SK-N-SH treated with all-trans-retinoic acid at 6 μM for 48 hours (cell line): ENCODE results near the gene PRR15L.

Source experiments
- ATAC-seq: fragments of 200-7000 bp; cut with Tn5 transposase; 3 replicates; pipeline ENCODE4 v1.9.1; 2020; ENCODE audit warnings: mild to moderate bottlenecking, moderate library complexity
- ARNTL ChIP-seq: fragments of 450-650 bp; formaldehyde crosslinking; IDR thresholded peaks from 2 replicates; pipeline ENCODE4 v1.5.0; 2020; ENCODE audit warnings: low read depth, mild to moderate bottlenecking, moderate library complexity, borderline replicate concordance
- BACH2 ChIP-seq: fragments of 250-450 bp; sonication (Bioruptor Pico); IDR thresholded peaks from 2 replicates; pipeline ENCODE4 v1.9.0; 2021; ENCODE audit warnings: mild to moderate bottlenecking, borderline replicate concordance
- CSDC2 ChIP-seq: fragments of 250-450 bp; sonication (Bioruptor Pico); IDR thresholded peaks from 2 replicates; pipeline ENCODE4 v1.5.0; 2020; ENCODE audit warnings: mild to moderate bottlenecking, moderate library complexity
- CSRNP3 ChIP-seq: fragments of 250-450 bp; sonication (Bioruptor Pico); IDR thresholded peaks from 2 replicates; pipeline ENCODE4 v1.5.1; 2021; ENCODE audit warnings: mild to moderate bottlenecking, moderate library complexity
- ESRRG ChIP-seq: fragments of 250-450 bp; sonication (Bioruptor Pico); IDR thresholded peaks from 2 replicates; pipeline ENCODE4 v1.6.1; 2021; ENCODE audit warnings: mild to moderate bottlenecking
- GLIS3 ChIP-seq: fragments of 250-450 bp; sonication (Bioruptor Pico); IDR thresholded peaks from 2 replicates; pipeline ENCODE4 v1.5.0; 2020; ENCODE audit warnings: mild to moderate bottlenecking, moderate library complexity
- OSR1 ChIP-seq: fragments of 250-450 bp; sonication (Bioruptor Pico); IDR thresholded peaks from 2 replicates; pipeline ENCODE4 v1.8.0; 2022; ENCODE audit warnings: moderate library complexity, mild to moderate bottlenecking, inconsistent platforms
- PATZ1 ChIP-seq: fragments of 250-450 bp; sonication (Bioruptor Pico); IDR thresholded peaks from 2 replicates; pipeline ENCODE4 v1.8.0; 2020; ENCODE audit warnings: mild to moderate bottlenecking, moderate library complexity, borderline replicate concordance
- PPARA ChIP-seq: fragments of 250-450 bp; sonication (Bioruptor Pico); IDR thresholded peaks from 2 replicates; pipeline ENCODE4 v1.5.0; 2020; ENCODE audit warnings: mild to moderate bottlenecking, borderline replicate concordance
- RARB ChIP-seq: fragments of 250-450 bp; sonication (Bioruptor Pico); IDR thresholded peaks from 2 replicates; pipeline ENCODE4 v1.8.0; 2021; ENCODE audit warnings: mild to moderate bottlenecking, moderate library complexity
- SNAI2 ChIP-seq: fragments of 250-450 bp; sonication (Bioruptor Pico); IDR thresholded peaks from 2 replicates; pipeline ENCODE4 v1.5.0; 2020; ENCODE audit warnings: mild to moderate bottlenecking, moderate library complexity
- TCF4 ChIP-seq: fragments of 250-450 bp; sonication (Bioruptor Pico); IDR thresholded peaks from 2 replicates; pipeline ENCODE4 v1.8.0; 2021; ENCODE audit warnings: mild to moderate bottlenecking, moderate library complexity, borderline replicate concordance
- TOX ChIP-seq: fragments of 250-450 bp; sonication (Bioruptor Pico); IDR thresholded peaks from 2 replicates; pipeline ENCODE4 v1.8.0; 2021; ENCODE audit warnings: mild to moderate bottlenecking, moderate library complexity, borderline replicate concordance
- ZC3H10 ChIP-seq: fragments of 250-450 bp; sonication (Bioruptor Pico); IDR thresholded peaks from 2 replicates; pipeline ENCODE4 v1.5.1; 2021; ENCODE audit warnings: mild to moderate bottlenecking, moderate library complexity
- ZFP3 ChIP-seq: fragments of 250-450 bp; sonication (Bioruptor Pico); IDR thresholded peaks from 2 replicates; pipeline ENCODE4 v1.5.0; 2020; ENCODE audit warnings: mild to moderate bottlenecking, moderate library complexity
- ZFP30 ChIP-seq: fragments of 450-650 bp; formaldehyde crosslinking; IDR thresholded peaks from 2 replicates; pipeline ENCODE4 v1.5.0; 2022; ENCODE audit warnings: mild to moderate bottlenecking, moderate library complexity
- ZNF565 ChIP-seq: fragments of 450-650 bp; formaldehyde crosslinking; conservative IDR thresholded peaks from 2 replicates; pipeline ENCODE4 v1.5.0; 2020; ENCODE audit warnings: low read depth, mild to moderate bottlenecking, moderate library complexity
- ZNF70 ChIP-seq: fragments of 450-650 bp; formaldehyde crosslinking; IDR thresholded peaks from 2 replicates; pipeline ENCODE4 v1.5.0; 2020; ENCODE audit warnings: mild to moderate bottlenecking, moderate library complexity
- ZNF8 ChIP-seq: fragments of 450-650 bp; formaldehyde crosslinking; IDR thresholded peaks from 2 replicates; pipeline ENCODE4 v1.5.0; 2020; ENCODE audit warnings: mild to moderate bottlenecking, moderate library complexity
- TF ChIP-seq, protein P1 (sequence below): fragments of 250-450 bp; sonication (Bioruptor Pico); IDR thresholded peaks from 2 replicates; pipeline ENCODE4 v1.5.1; 2020; ENCODE audit warnings: low read depth, mild to moderate bottlenecking, moderate library complexity

PRR15L gene

DNA sequence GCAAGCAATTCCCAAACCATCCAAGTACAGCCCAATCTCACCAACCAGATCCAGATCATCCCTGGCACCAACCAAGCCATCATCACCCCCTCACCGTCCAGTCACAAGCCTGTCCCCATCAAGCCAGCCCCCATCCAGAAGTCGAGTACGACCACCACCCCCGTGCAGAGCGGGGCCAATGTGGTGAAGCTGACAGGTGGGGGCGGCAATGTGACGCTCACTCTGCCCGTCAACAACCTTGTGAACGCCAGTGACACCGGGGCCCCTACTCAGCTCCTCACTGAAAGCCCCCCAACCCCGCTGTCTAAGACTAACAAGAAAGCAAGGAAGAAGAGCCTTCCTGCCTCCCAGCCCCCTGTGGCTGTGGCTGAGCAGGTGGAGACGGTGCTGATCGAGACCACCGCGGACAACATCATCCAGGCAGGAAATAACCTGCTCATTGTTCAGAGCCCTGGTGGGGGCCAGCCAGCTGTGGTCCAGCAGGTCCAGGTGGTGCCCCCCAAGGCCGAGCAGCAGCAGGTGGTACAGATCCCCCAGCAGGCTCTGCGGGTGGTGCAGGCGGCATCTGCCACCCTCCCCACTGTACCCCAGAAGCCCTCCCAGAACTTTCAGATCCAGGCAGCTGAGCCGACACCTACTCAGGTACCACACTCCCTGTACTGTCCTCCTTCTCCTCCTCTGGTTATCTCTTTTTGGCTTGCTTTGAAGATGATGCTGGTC lies 41.0 kb downstream of the PRR15L start:
- TF ChIP-seq RARB (CRISPR knock-in tag) (no peak), ZFP30 (CRISPR knock-in tag) (no peak), ARNTL (CRISPR knock-in tag) (no peak), CSRNP3 (CRISPR knock-in tag) (no peak), GLIS3 (CRISPR knock-in tag) (no peak), ZC3H10 (no peak), SNAI2 (CRISPR knock-in tag) (no peak), ESRRG (CRISPR knock-in tag) (no peak), ZFP3 (no peak), PATZ1 (CRISPR knock-in tag) (no peak), ZNF565 (no peak), OSR1 (CRISPR knock-in tag) (no peak), ZNF70 (no peak), ZNF8 (CRISPR knock-in tag) (no peak), TOX (CRISPR knock-in tag) (no peak)
- TF ChIP-seq, protein P1, sequence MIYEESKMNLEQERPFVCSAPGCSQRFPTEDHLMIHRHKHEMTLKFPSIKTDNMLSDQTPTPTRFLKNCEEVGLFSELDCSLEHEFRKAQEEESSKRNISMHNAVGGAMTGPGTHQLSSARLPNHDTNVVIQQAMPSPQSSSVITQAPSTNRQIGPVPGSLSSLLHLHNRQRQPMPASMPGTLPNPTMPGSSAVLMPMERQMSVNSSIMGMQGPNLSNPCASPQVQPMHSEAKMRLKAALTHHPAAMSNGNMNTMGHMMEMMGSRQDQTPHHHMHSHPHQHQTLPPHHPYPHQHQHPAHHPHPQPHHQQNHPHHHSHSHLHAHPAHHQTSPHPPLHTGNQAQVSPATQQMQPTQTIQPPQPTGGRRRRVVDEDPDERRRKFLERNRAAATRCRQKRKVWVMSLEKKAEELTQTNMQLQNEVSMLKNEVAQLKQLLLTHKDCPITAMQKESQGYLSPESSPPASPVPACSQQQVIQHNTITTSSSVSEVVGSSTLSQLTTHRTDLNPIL (CRISPR knock-in tag): no peak
- TF ChIP-seq, all 23 proteins: peak for 0
- no peak for ATAC-seq

GRCh38 chr17:47915776-47916398 lies 41.8 kb downstream of the PRR15L start:
- no peak; the same call in 2 of the 3 replicates for ATAC-seq
- TF ChIP-seq ZNF8 (CRISPR knock-in tag) (no peak), TOX (CRISPR knock-in tag) (no peak), ZFP3 (no peak), CSRNP3 (CRISPR knock-in tag) (no peak)

GRCh38 chr17:47914306-47914948 lies 43.3 kb downstream of the PRR15L start:
- no peak for TF ChIP-seq ARNTL (CRISPR knock-in tag)
- TF ChIP-seq ZFP3: no peak
- no peak for TF ChIP-seq ZNF8 (CRISPR knock-in tag)
- no peak for TF ChIP-seq GLIS3 (CRISPR knock-in tag)
- TF ChIP-seq CSDC2 (CRISPR knock-in tag): no peak
- no peak for TF ChIP-seq ZFP30 (CRISPR knock-in tag)
- TF ChIP-seq TOX (CRISPR knock-in tag): no peak
- no peak for TF ChIP-seq SNAI2 (CRISPR knock-in tag)
- no peak for TF ChIP-seq PATZ1 (CRISPR knock-in tag)
- no peak for ATAC-seq

- no peak for TF ChIP-seq ESRRG (CRISPR knock-in tag)
- no peak for TF ChIP-seq BACH2 (CRISPR knock-in tag)
- TF ChIP-seq, protein P1 (CRISPR knock-in tag): no peak
- no peak for TF ChIP-seq TCF4 (CRISPR knock-in tag)
- TF ChIP-seq PPARA: no peak
- no peak for TF ChIP-seq ZNF565
- TF ChIP-seq ZFP3: no peak
- ATAC-seq: no peak
These were observed 44.6 kb downstream of the PRR15L start for GRCh38 chr17:47913050-47913449.
